ENCODE measurements around the gene NDST3.

The NDST3 gene

DNA sequence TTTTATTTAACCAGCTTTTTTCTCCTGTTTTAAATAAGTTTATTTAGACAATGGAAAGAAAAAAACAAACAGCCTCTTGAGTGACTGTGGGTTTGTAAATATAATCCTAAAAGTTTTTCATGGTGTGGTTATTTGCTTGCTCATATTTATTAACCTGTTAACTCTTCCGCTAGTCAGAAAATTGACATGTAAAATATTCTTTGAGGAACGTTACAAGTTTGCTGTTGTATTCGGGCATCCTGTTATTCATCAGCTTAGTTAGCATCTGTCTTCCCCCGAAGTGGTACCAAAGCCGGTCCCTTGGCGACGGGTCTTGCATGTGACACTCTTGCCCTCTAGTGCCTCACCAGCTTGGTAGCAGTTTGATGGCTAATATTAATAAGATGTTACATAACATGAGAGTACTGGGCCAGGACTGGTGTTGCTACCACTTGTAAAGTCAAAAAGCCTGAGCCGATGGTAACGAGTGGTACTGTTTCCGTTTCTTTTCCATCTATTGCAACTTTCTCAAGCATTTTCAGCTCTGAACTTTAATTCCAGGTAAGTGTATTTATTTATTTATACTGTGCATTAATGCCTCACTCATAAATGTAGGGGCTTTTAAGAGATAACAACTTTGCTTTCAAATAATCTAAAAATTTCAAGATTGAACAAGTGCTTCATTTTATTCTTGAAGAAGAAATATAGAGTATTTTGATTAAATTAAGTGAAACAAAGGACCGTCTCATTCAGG lies at the start of gene NDST3:
NDST3 (plus strand) TSS at position 434 of the 733 bp plus-strand sequence. CDS start 19,425 bp downstream, outside the sequence.
- DNase-seq, result peak in 55 of 56 donors; percentile 1 to 87 (median 63)

GRCh38 chr4:117986321-117986720 lies 48.0 kb upstream of the NDST3 start:
- no peak for DNase-seq

DNA sequence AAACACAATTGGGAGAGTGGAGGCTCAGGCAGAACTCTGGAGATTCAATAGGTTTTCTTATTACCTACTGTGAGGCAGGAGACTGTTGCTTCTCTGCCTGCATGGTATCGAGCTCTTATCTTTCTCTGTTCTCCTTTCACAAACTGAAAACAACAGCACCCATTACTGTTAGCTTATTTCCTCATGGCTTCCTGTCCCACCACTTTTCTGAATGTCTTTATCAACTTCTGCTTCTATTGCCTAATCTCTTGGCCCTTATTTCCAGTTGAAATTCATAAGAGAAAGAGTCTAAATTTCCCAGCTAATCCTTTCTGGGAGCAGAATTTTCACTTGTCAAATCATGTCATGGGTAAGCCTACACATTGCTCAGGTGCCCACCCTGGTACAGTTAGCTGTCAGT lies 46.8 kb upstream of the NDST3 start:
- no peak for DNase-seq

GRCh38 chr4:117996891-117997290 lies 37.4 kb upstream of the NDST3 start:
- no peak for DNase-seq

- no peak for DNase-seq
Observed at GRCh38 chr4:118004088-118004487, 30.2 kb upstream of the NDST3 start.

DNA sequence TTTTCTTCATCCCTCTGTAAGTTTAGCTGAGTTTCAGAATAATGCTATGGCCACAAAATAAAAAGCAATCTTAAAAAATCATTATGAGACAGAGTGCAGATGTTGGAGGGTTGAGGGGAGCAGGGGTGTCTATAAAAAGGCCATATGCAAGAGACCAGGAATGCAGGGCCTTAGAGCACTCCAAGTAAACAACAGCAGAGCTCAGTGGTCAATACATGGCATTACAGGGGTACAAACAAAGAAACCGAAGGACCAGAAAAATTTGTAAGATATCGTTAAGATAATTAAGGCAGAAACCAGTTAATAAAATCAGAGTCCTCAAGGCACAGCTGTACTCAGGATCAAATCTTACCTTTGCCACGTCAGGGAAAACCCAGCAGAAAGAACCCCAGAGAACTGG lies 28.4 kb upstream of the NDST3 start:
- DNase-seq, result no peak

GRCh38 chr4:118012142-118012541 lies 22.1 kb upstream of the NDST3 start:
- DNase-seq, result no peak

GRCh38 chr4:118014831-118015230 lies 19.5 kb upstream of the NDST3 start:
- DNase-seq, result no peak

- DNase-seq, result no peak
Observed at GRCh38 chr4:118018381-118019145, 15.7 kb upstream of the NDST3 start.

GRCh38 chr4:118026806-118027205 lies 7.5 kb upstream of the NDST3 start:
- DNase-seq, result no peak

- no peak for DNase-seq
Observed at GRCh38 chr4:118029224-118029623, 5.1 kb upstream of the NDST3 start.

DNA sequence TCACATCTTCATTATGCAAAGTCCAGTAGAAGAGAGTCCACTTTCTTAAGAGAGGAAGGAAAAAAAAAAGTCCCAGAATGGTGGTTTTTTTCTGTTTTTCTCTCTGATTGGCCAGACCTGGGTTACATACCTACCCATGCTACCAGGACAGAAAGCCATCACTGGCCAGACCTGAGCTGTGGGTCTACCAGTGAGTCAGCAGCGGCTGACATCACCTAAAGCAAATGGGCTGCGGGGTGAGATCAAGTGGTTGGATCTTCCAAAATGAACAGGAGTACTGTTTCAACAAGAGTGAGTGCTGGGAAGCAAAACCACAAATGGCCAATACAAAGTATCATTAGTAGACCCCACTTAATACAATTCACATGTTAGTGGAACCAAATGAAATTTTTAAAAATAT lies 1.6 kb upstream of the NDST3 start:
- DNase-seq, result peak in 2 of 56 donors; percentile 0 to 11

DNA sequence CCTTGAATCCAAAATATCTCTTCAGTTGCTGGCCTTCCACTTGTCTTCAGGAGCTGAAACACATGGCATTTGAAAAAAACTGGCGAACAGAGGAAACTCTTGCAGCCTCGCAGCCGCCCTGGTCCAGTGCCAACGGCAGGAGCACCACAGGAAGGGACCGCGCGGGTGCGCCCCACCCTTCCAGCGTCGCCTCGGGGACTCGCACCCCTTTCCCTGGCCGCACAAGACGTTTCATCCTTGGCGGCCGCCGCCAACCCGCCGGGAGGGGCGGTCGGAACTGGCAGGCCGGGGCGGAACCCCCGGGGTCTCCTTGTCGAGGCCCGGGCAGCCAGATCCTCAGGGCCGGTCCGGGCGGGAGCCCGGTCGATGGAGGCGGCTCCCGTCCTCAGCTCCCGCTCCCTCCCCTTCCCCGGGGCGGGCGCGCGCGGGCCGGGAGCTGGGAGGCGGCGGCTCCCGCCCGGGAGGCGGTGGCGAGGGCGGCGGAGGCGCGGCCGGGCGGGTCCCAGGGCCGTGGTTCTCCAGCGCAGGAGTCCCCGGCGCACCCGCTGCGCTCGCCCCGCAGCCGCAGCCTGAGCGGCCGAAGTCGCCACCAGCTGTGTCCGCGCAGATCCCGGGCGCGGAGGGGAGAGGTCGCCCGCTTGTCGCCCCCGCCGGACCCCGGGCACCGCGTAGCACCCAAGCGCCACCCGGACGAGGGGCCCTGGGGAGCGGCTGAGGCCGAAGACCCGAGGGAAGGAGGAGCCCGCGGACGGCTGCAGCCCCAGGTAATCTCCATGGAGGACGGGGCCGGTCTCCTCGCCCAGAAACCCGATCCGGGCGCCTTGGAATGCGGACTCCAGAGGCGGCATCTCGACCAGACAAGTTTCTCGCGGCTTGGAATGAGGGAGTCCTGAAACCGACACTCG lies 886 bp upstream of the NDST3 start:
- DNase-seq, result peak in 47 of 56 donors; percentile 1 to 67 (median 27)

- DNase-seq, result no peak
Observed at GRCh38 chr4:118035309-118035708, 1.0 kb downstream of the NDST3 start.

GRCh38 chr4:118036336-118036735 lies 2.0 kb downstream of the NDST3 start:
- DNase-seq, result no peak

- no peak for DNase-seq
Observed at GRCh38 chr4:118037955-118038354, 3.7 kb downstream of the NDST3 start.

DNA sequence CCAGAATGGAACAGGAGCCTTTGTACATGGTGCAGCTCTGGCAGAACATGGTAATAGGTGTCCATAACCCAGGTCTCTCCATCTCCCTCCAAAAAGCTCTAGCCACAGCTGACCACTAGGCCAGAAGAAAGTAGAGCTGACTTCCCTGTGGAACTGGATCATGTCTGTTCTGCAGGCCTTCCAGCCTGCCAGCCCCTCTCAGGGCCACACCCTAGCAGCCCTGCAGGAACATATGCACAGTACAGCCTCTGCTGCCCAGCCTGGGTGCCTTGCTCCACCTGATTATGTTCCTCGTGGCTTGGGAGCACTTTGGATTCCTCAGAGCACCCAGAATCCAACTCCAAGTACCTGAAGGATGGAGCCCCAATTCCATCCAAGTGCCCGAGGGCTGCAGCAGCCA lies 12.0 kb downstream of the NDST3 start:
- no peak for DNase-seq

DNA sequence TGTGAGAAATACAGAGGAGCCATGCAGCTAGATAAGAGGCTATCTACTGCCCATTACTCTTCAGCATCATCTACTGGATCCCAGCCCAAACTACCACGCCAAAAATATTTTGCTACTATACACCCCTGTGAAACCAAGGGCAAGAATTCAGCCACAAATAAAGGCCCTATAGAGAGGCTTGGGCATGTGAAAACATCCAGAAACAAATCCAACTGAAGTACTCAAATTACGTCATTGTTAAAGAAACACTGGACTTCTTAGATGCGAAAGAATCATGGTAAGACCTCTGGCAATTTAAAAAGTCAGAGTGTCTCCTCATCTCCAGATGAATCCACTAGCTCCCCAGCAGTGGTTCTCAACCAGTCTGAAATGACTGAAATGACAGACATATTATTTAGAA lies 12.8 kb downstream of the NDST3 start:
- no peak for DNase-seq

- DNase-seq, result no peak
Observed at GRCh38 chr4:118058955-118059354, 24.7 kb downstream of the NDST3 start.

GRCh38 chr4:118059397-118059796 lies 25.1 kb downstream of the NDST3 start:
- DNase-seq, result no peak

- DNase-seq, result no peak
Observed at GRCh38 chr4:118076958-118077766, 42.9 kb downstream of the NDST3 start.

Data from nucleus accumbens (tissue), 56 donors.